Measurements from ENCODE around the gene SGSH.
A peak's percentile ranks its signal among the peaks of the same experiment; 100 is the strongest.
"Not testable (repeated sequence)": the region's sequence is repeated elsewhere in the genome, so short reads cannot be mapped to it uniquely, and the experiment has no call there.

SGSH gene

DNA sequence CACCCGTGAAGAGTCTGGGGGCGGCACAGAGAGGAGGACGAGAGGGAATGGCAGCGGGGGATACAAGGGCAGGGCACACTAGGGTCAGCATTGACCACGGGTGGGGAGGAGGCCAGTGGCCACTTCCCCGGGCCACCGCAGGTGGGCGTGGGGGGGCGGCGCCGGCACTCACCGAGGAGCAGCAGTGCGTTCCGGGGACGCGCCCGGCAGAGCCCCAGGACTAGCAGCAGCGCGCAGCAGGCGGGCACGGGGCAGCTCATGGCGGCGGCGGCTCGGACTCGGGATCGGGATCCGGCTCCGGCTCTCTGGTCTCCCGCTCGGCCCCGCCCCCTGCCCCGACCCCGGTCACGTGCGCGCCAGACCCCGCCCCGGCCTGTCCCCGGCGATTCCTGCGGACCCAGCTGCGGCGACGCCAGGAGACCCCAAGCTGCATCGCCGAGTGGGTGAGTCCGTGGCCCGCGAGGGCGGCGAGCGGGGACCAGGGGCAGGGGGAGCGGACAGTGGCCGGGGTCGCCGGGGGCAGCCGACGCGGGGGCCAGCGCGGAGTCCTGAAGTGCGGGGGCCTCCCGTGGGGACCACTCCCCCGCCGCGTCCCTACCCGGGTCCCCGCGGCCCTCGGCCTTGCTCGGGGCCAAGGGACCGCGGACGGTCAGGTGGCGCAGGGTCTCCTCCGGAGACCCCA lies at the start of gene SGSH, which contains the start of gene SLC26A11:
TSS of gene SGSH (minus strand) at position 280 of the 682 bp plus-strand sequence. CDS start at position 260, 20 bp downstream.
TSS of gene SLC26A11 (plus strand) at position 374 of the 682 bp plus-strand sequence. CDS start 1,134 bp downstream, outside the sequence.
- DNase-seq (ENCODE audit: low read depth in 3 of 3, low spot score in 1 of 3), result peak; percentile 13 to 51 (median 13)

DNA sequence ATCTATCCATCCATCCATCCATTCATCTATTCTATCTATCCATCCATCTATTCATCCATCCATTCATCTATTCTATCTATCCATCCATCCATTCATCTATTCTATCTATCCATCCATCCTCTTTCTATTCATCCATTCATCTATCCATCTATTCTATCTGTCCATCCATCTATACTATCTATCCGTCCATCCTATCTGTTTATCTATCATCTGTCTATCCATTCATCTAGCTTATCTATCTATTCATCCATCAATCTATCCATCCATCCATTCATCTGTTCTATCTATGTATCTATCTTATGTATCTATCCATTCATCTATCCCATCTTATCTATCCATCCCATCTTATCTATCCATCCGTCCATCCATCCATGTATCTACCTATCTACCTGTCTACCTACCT lies 49.3 kb upstream of the SGSH start:
- no peak for DNase-seq (ENCODE audit: low read depth in 3 of 3, low spot score in 1 of 3)

DNA sequence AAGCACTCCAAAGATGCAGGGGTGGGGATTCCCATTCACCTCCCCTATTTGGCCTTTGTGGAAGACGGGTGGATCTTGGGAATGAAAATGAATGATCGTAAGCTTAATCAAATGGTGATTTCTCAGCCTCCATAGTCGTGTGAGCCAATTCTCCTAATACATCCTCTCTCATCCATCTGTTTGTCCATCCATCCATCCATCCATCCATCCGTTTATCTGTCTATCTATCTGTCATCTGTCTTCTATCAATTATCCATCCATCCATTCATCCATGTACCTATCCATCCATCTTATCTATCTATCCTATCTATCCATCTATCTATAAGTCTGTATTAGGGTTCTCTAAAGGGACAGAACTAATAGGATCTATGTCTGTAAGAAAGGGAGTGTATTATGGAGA lies 48.3 kb upstream of the SGSH start:
- DNase-seq (ENCODE audit: low read depth in 3 of 3, low spot score in 1 of 3), result no peak

DNA sequence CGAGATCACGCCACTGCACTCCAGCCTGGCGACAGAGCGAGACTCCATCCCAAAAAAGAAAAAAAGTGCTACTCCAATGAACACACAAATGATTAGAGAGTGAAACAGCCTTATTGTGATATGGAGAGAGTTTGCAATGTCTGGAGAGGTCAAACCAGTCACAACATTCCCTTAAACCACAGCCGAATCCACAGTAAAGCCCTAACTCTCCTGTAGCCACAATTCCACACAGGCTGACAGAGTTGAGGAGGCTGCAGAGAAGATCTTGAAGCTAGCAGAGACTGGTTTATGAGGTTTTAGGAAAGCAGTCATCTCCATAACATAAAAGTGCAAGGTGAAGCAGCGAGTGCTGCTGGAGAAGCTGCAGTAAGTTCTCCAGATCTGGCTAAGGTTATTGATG lies 47.3 kb upstream of the SGSH start:
- DNase-seq (ENCODE audit: low read depth in 3 of 3, low spot score in 1 of 3), result no peak

DNA sequence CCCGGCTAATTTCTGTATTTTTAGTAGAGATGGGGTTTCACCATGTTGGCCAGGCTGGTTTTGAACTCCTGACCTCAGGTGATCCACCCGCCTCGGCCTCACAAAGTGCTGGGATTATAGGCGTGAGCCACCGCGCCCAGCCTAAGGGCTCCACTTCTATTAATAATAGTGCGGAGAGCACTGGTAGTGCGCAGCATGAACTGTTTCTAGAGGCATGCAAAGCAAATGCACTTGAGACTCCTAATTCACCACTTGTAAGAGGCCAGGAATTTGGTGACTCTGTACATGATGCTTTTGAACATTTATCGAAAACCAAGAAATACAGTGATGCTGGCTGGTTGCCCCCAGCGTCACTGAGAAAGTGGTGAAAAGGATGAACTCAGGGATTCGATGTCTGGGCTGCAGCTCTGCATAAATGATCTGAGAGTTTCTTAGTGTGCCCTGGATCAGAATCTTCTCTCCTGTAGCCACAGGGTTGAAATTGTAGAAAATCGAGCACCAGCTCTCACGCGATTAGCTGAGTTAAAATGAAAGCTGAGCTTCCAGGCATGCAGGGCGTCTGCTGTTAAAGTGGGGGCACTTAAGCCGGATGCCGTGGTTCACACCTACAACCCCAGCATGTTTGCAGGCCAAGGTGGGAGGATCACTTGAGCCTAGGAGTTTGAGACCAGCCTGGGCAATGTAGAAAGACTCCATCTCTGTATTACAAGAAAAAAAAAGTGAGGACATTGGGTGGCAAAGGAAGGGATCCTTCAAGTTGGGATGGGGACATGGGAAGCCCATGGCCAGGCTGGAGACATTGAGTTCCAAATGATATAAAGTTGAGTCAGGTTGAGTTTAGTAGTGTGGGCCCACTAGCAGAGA lies 45.3 kb upstream of the SGSH start:
- no peak for DNase-seq (ENCODE audit: low read depth in 3 of 3, low spot score in 1 of 3)

DNA sequence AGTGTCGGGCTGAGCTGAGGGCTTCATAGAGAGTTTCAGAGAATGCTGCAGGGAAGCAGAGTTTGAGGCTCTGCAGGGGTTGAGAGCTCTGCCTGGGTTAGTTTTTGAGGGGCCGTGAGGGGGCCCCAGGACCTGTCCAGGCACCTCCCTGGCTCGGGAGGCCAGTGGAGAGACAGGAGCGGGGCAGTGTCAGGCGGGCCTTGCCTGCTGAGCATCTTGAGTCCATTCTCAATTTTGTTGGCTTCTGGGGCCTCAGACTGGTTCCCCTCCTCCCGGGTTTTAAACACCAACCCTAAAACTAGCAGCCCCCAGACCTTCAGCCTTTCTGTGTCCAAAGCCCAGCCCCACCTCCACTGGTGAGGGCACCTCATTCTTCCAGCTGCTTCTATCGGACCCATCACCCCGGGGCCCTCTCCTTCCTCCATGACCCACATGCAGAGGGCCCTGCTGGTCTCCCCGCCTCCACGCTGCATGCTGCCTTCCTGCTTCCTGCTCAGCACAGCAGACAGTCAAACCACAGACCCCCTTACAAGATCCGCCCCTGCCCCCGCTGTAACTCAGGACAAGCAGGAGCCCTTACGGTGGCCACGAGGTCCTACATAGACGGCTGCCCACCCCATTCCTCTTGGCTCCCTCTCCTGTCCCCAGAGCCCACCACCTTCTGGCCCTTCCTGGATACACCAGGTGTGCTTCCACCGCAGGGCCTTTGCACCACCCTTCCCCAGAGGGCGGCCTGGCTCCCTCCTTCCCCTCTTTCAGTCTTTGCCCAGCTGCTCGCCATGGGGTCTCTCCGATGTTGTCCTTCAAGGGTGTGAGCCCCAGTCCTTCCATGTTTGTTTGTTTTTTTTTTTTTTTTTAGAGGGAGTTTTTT lies 44.3 kb upstream of the SGSH start:
- no peak for DNase-seq (ENCODE audit: low read depth in 3 of 3, low spot score in 1 of 3)

DNA sequence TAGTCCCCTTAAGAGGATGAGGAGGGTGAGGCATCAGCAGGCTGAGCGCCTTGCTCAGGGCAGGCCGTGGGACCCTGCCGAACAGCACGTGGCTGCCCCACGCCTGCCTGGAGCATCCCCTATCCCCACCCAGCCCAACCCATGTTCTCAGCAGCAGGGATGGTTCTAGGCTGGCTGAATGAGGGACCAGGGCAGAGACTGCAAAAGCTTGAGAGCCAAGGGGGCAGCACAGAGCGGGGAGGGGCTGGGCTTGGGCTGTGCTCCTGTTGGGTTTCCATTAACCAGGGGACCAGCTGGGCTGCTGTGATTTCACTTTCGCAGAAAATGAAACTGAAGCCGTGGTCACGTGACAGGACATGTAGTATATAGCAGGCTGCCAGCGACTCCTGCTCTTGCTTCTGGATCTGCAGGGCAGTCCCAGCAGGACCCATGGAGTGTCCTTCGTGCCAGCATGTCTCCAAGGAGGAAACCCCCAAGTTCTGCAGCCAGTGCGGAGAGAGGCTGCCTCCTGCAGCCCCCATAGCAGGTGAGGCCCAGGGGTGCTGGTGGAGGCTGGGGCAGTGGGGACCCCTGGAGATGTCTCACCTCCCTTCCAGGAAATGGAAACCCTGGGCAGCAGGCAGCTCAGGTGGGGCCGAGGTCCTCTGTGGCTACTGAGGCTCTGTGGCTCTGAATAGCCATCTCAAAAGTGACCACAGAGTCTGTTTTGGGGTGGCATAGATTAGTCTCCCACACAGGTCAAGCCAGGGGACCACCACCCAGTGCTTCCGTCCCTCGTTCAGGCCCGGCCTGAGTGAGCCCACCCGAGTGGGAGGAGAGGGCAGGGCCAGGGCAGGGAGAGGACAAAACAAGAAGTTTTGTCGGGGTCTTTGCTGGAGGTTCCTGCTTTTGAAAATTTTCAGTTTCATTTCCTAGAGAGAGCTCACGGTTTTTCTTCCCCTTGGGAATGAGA lies 43.4 kb upstream of the SGSH start:
- DNase-seq (ENCODE audit: low read depth in 3 of 3, low spot score in 1 of 3), result peak; percentile 57 to 66 (median 65)

DNA sequence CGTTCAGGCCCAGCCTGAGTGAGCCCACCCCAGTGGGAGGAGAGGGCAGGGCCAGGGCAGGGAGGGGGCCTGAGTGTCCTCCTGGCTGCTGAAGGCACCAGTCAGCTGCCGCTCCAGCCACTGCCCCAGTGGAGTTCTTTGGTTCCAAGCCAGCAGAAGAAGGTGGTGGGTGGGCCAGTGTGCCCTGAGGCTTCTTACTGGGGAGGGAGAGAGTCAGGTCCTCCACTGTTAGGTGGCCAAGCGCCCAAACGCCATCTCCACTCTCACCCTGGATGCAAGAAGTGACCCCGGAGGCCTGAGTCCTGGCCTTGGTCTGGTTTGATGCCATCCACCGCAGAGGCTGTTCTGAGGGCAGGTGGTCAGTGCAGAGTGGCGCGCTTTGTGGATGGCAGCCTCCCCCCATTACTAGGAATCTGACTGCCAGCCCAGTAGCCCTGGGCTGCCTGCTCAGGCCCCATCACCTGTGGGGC lies 42.7 kb upstream of the SGSH start:
- no peak for DNase-seq (ENCODE audit: low read depth in 3 of 3, low spot score in 1 of 3)

DNA sequence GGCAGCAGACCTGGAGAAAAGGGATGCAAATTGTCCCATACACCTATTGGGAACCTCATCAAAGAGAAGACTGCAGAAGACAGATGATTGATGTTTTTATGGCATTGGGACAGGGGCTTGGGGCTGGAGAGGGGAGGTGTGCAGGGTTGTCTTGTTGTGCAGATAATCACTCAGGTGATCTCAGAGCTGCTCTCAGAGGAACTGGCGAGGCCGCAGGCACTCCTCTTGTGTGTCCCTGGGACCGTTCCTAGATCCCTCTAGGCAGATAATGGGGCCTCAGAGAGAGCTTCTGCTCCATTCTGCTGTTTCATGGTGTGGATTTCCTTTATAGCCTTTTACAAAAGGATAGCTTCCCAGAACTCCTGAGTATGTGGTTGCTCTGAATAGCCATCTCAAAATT lies 42.2 kb upstream of the SGSH start:
- no peak for DNase-seq (ENCODE audit: low read depth in 3 of 3, low spot score in 1 of 3)

DNA sequence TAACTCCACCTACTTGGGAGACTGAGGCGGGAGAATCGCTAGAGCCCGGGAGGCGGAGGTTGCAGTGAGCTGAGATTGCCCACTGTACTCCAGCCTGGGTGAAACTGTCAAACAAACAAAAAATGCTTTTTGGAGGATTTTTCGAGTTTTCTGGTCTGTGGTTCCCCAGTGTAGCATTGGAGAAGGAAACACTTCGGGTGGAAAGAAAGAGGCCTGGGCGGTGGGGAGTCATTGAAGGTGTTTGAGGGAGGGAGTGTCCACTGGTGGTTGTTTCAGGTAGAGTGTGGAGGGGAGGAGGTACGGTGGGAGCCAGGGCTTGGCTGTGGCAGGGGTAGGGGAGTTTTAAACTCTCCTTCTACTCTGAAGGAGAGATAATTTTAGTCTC lies 41.8 kb upstream of the SGSH start:
- DNase-seq (ENCODE audit: low read depth in 3 of 3, low spot score in 1 of 3), result no peak

DNA sequence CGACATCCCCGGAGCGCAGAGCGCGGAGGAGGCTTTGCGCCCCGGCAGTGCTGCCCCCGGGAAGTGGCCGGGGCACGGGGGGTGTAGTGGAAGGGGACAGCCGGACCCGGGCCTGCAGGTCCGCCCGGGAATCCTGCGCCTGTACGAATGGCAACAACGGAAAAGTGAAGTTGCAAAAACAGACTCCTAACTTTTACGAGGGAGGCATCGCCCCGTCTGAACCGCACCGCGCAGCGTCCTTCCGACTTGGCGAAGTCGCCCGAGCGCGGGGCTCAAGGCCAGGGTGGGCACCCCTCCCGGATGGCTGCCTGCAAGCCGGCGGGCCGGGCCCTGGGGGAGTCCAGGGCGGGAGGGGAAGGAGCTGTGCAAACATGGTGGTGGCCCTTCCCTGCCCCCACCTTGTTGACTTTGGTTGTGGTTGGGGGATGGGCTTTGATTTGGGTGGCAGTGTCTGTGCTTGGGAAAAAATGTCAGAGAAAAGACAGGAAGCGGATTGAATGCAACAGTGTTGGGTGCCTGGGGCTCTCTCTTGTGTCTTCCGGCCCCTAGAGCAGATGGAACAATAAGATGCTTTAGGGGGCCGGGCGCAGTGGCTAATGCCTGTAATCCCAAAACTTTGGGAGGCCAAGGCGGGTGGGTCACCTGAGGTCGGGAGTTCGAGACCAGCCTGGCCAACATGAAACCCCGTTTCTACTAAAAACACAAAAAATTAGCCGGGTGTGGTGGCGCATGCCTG lies 41.2 kb upstream of the SGSH start:
- DNase-seq (ENCODE audit: low read depth in 3 of 3, low spot score in 1 of 3), result peak in 2 of 3 donors; percentile 56 to 62

DNA sequence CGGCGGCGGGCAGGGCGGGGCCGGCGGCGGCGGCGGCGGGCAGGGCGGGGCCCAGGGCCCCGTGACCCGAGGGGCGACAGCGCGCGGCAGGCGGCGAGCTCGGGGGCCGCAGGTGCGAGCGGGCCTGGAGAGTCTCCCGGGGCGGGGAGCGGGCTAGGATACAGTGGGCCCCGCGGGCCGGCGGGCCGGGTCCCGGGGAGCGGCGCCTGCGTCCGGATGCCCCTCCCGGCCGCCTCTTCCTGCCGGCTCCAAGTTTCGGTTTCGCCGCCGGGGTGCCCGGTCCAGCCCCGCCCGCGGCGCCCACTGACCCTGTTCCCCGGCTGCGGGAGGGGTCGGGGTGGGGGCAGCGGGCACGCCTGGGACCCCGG lies 40.6 kb upstream of the SGSH start, which contains the start of gene RNF213:
TSS of gene RNF213 (plus strand) at position 62 of the 368 bp plus-strand sequence. CDS start 2,830 bp downstream, outside the sequence.
- no peak for DNase-seq (ENCODE audit: low read depth in 3 of 3, low spot score in 1 of 3)

DNA sequence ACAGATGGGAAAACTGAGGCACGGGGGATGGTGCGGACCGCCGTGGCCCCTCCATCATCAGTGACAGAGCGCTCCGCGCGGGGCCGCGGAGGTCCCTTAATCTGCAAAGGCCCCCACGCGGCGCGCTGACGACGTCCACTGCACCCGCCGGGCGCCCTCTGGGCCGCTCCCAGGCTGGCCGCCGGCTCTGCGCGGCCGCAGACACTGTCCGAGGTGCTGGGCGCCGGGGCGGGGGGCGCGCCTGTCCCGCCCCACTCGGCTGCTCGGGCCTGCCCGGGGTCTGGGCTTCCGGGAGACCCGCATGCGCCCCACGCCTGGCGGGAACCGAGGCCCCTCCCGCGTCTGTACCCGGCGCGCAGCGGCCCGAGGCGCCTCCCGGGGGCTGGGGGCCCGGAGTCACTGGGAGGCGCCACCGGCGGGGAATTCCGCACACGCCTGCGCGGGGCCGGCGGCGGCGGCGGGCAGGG lies 40.0 kb upstream of the SGSH start:
- DNase-seq (ENCODE audit: low read depth in 3 of 3, low spot score in 1 of 3), result peak; percentile 65 to 72 (median 71)

DNA sequence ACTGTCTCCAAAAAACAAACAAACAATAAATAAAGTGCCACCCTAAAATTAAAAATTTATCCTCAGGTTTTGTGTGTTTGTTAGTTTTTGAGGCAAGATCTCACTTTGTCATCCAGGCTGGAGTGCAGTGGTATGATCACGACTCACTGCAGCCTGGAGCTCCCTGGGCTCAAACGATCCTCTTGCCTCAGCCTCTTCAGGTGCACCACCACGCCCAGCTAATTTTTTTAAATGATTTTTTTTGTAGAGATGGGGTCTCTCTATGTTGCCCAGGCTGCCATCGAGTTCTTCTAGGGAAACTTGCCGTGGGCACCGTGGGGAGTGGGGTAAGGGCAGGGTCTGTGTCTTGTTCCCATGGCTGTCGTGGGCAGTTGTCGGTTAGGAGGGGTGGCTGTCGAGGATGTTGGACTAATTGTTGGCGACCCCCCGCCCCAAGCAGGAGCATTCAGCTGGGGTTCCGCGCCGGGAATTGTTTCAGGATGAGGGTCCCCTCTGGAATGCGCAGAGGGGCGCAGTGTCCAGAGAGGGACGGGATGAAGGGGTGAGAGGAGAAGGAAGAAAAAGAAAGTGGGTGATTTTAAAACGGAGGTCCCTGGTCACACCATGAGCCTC lies 39.4 kb upstream of the SGSH start:
- no peak for DNase-seq (ENCODE audit: low read depth in 3 of 3, low spot score in 1 of 3)

DNA sequence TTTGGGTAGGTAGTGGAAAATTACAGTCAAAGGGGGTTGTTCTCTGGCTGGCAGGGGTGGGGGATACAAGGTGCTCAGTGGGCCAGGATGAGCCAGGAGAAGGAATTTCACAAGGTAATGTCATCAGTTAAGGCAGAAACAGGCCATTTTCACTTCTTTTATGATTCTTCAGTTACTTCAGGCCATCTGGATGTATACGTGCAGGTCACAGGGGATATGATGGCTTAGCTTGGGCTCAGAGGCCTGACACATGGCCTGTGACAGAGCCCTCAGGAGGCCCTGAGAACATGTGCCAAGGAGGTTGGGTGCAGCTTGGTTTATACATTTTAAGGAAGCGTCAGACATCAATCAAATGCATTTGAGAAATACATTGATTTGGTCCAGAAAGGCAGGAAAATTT lies 38.2 kb upstream of the SGSH start:
- not testable (repeated sequence) for DNase-seq (ENCODE audit: low read depth in 3 of 3, low spot score in 1 of 3)

DNA sequence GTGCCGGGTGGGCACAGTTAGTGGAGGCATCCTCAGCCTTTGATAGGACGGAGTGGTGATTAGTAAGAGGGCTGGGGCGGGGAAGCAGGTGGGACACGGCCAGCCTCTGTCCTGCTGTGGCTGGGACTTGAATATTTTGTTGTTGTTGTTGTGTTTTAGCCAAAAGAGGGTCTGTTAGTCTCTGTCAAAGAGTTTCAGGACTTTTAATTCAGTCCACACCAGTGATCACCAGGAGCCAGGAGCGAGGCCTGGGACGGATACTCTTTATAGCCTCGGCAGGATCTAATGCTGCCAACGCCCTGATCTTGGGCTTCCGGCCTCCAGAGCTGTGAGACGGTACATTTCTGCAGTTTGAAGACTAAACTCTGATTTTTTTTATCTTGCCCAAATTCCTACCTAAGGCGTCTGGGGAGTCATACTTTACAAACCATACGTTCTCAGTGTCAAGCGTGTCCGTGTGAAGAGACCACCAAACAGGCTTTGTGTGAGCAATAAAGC lies 37.6 kb upstream of the SGSH start:
- DNase-seq (ENCODE audit: low read depth in 3 of 3, low spot score in 1 of 3), result no peak

DNA sequence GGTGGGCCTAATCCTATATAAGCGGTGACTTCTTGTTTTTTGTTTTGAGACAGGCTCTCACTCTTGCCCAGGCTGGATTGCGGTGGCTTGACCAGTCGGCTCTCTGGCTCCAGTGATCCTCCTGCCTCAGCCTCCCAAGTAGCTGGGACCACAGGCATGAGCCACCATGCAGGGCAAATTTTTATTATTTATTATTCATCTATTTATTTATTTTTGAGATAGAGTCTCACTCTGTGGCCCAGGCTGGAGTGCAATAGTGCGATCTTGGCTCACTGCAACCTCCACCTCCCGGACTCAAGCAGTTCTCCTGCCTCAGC lies 35.9 kb upstream of the SGSH start:
- DNase-seq (ENCODE audit: low read depth in 3 of 3, low spot score in 1 of 3), result no peak

DNA sequence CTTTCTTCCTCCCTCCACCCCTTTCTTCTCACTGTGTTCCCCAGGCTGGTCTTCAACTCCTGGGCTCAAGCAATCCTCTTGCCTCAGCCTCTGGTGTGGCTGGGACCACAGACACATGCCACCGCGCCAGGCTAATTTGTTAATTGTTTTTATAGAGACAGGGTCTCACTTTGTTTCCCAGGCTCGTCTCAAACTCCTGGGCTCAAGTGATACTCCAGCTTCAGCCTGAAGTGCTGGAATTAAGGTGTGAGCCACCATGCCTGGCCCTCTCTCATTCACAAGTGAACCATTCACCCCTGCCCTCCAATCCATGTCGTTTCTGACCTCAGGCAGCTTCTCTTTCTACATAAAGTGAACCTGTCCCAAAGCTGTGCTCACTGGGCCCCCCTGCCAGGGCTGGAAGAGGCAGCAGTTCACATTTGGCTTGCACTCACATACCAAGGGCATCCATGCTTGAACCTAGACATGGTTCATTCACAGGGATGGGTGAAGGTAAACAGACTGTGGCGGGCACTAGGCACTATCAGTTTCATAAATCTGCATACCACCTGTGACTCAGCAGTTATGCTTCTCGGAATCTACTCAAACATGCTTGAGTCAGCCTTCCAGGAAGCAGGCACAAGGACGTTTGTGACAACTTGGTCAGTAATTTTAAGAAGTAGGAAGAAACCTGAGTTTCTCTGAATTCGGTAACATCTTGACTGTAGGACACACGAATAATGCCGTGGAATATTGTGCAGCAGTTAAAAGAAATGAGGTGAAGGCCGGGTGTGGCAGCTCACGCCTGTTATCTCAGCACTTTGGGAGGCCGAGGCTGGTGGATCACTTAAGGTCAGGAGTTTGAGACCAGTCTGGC lies 34.5 kb upstream of the SGSH start:
- no peak for DNase-seq (ENCODE audit: low read depth in 3 of 3, low spot score in 1 of 3)
